Hepatocyte (in vitro differentiated cells): ENCODE data around the gene POLA2. TPM values are rescaled to one million over a fixed set of nuclear protein-coding genes. Genes with fewer than 3 reads are reported as not detected.
A peak's percentile ranks its signal among the peaks of the same experiment; 100 is the strongest.

Experiments used
- DNase-seq: peaks from one replicate; pipeline ENCODE4 v3.0.0-alpha.2; 2016; ENCODE audit warnings: low spot score
- H2AFZ ChIP-seq: fragments of 200-600 bp; sonication (generic); 2 replicates; pipeline ENCODE4 v1.6.0; 2016; ENCODE audit warnings: antibody characterized with exemption, mild to moderate bottlenecking
- H3K27ac ChIP-seq: fragments of 200-600 bp; sonication (generic); 2 replicates; pipeline ENCODE4 v1.5.1; 2016; ENCODE audit warnings: mild to moderate bottlenecking
- H3K27me3 ChIP-seq: fragments of 200-600 bp; sonication (generic); 2 replicates; pipeline ENCODE4 v1.6.1; 2016
- H3K36me3 ChIP-seq: fragments of 200-600 bp; sonication (generic); replicated peaks from 2 replicates; pipeline ENCODE4 v1.5.1; 2016; ENCODE audit warnings: low read depth; ENCODE audit not compliant: insufficient read depth
- H3K4me1 ChIP-seq: fragments of 200-600 bp; sonication (generic); 2 replicates; pipeline ENCODE4 v1.5.1; 2016; ENCODE audit warnings: mild to moderate bottlenecking, moderate library complexity; ENCODE audit not compliant: insufficient read depth
- H3K4me2 ChIP-seq: fragments of 200-600 bp; sonication (generic); 2 replicates; pipeline ENCODE4 v1.6.0; 2016
- H3K4me3 ChIP-seq: fragments of 200-600 bp; sonication (generic); 2 replicates; pipeline ENCODE4 v1.5.1; 2016; ENCODE audit warnings: mild to moderate bottlenecking
- H3K79me2 ChIP-seq: fragments of 200-600 bp; sonication (generic); 2 replicates; pipeline ENCODE4 v1.6.0; 2017; ENCODE audit warnings: mild to moderate bottlenecking
- H3K9me2 ChIP-seq: fragments of 200-600 bp; sonication (generic); replicated peaks from 2 replicates; pipeline ENCODE4 v1.6.0; 2017; ENCODE audit warnings: mild to moderate bottlenecking; ENCODE audit not compliant: insufficient read depth
- H3K9me3 ChIP-seq: fragments of 200-600 bp; sonication (generic); 2 replicates; pipeline ENCODE4 v1.5.1; 2016; ENCODE audit warnings: low read depth, mild to moderate bottlenecking
- H4K20me1 ChIP-seq: fragments of 200-600 bp; sonication (generic); 2 replicates; pipeline ENCODE4 v1.6.0; 2016; ENCODE audit warnings: mild to moderate bottlenecking; ENCODE audit not compliant: insufficient read depth, poor library complexity, severe bottlenecking
- CTCF ChIP-seq: fragments of 200-600 bp; sonication (generic); IDR thresholded peaks from 2 replicates; pipeline ENCODE4 v1.5.1; 2016; ENCODE audit warnings: antibody characterized with exemption, mild to moderate bottlenecking; ENCODE audit not compliant: poor library complexity
- EZH2 ChIP-seq: fragments of 200-600 bp; sonication (generic); IDR thresholded peaks from 2 replicates; pipeline ENCODE4 v1.6.1; 2016; ENCODE audit warnings: antibody characterized with exemption, mild to moderate bottlenecking, borderline replicate concordance
- EZH2phosphoT487 ChIP-seq: fragments of 200-600 bp; sonication (generic); IDR thresholded peaks from one replicate; pipeline ENCODE4 v1.6.1; 2018; ENCODE audit warnings: antibody characterized with exemption, mild to moderate bottlenecking, low read depth, moderate library complexity; ENCODE audit not compliant: unreplicated experiment, severe bottlenecking
- WGBS: methylation state at CpG from one replicate; pipeline ENCODE4 v1.1.6; 2016; ENCODE audit warnings: low lambda C conversion rate; ENCODE audit errors: missing lambda C conversion rate; 5-methylcytosine and 5-hydroxymethylcytosine counted together
- polyA plus RNA-seq: library from polyadenylated mRNA; unstranded; fragments of >200 nt; fragmentation: Nextera tagmentation; extraction: Ambion mirVana; gene quantifications from 2 replicates; pipeline ENCODE4 v1.2.1, GENCODE V29; 2016
- total RNA-seq: library from RNA; depleted of rRNA; stranded (reverse); fragments of >200 nt; gene quantifications from 2 replicates; pipeline ENCODE4 v1.2.3, GENCODE V29; 2014

Gene POLA2
- total and polyA plus RNA-seq, 2 experiments from 2014 or later: 2.5 to 8.0 TPM

- TF ChIP-seq EZH2phosphoT487 (no peak), CTCF (no peak), EZH2 (no peak)
- H3K79me2 ChIP-seq: no peaks in the 10 kb centered on the region
- no peak overlapping the region for H2AFZ ChIP-seq
- H3K9me2 ChIP-seq: no peaks in the 10 kb centered on the region
- DNase-seq: peak; percentile 86
- 22% methylated on average over 5 of the region's 5 CpGs for WGBS
- H4K20me1 ChIP-seq: no peaks in the 10 kb centered on the region
- peak overlapping the region; percentile 95 for H3K4me2 ChIP-seq
- peak overlapping the region; percentile 74 for H3K27ac ChIP-seq
- no peaks in the 10 kb centered on the region for H3K9me3 ChIP-seq
- H3K4me3 ChIP-seq: no peak overlapping the region
- no peaks in the 10 kb centered on the region for H3K27me3 ChIP-seq
- peaks cover 16% of the 10 kb centered on the region for H3K4me1 ChIP-seq
- no peaks in the 10 kb centered on the region for H3K36me3 ChIP-seq
These were observed 36.9 kb upstream of the POLA2 start for GRCh38 chr11:65224930-65225278.

- 11% methylated on average over 42 of the region's 42 CpGs for WGBS
- H2AFZ ChIP-seq: peak overlapping the region; percentile 87
- peak overlapping the region; percentile 65 for H3K27ac ChIP-seq
- peak; percentile 78 for DNase-seq
- TF ChIP-seq CTCF: peak; percentile 56
- TF ChIP-seq EZH2: no peak
- no peak for TF ChIP-seq EZH2phosphoT487
- H3K9me2 ChIP-seq: no peaks in the 10 kb centered on the region
- no peaks in the 10 kb centered on the region for H3K79me2 ChIP-seq
- H3K9me3 ChIP-seq: no peaks in the 10 kb centered on the region
- no peaks in the 10 kb centered on the region for H3K36me3 ChIP-seq
- H3K4me1 ChIP-seq: peaks cover 16% of the 10 kb centered on the region
- no peak overlapping the region for H3K4me3 ChIP-seq
- H3K4me2 ChIP-seq: peak overlapping the region; percentile 95
- H3K27me3 ChIP-seq: no peaks in the 10 kb centered on the region
- H4K20me1 ChIP-seq: no peaks in the 10 kb centered on the region
These were observed 36.3 kb upstream of the POLA2 start for GRCh38 chr11:65225279-65226102.

- Histone ChIP-seq H4K20me1 (no peaks in the 10 kb centered on the region), H3K4me2 (peak overlapping the region; percentile 95), H3K36me3 (no peaks in the 10 kb centered on the region), H3K27ac (peak overlapping the region; percentile 65), H3K4me1 (peaks cover 16% of the 10 kb centered on the region), H2AFZ (peak overlapping the region; percentile 87), H3K4me3 (no peak overlapping the region), H3K9me2 (no peaks in the 10 kb centered on the region), H3K27me3 (no peaks in the 10 kb centered on the region), H3K9me3 (no peaks in the 10 kb centered on the region), H3K79me2 (no peaks in the 10 kb centered on the region)
- WGBS: 84% methylated on average over 7 of the region's 7 CpGs
- no peak for DNase-seq
- no peak for TF ChIP-seq EZH2
- TF ChIP-seq CTCF: no peak
- TF ChIP-seq EZH2phosphoT487: no peak
These were observed 35.7 kb upstream of the POLA2 start for GRCh38 chr11:65226103-65226442.
